SKM-1 treated with dmso at 0.1 percent for 144 hours (cell line): ENCODE results near the gene ZFYVE28.

Experiments used
- DNase-seq: peaks from one replicate; lab custom pipeline; 2025; ENCODE audit not compliant: unreplicated experiment; lab: John Stamatoyannopoulos, UW

Gene ZFYVE28

DNA sequence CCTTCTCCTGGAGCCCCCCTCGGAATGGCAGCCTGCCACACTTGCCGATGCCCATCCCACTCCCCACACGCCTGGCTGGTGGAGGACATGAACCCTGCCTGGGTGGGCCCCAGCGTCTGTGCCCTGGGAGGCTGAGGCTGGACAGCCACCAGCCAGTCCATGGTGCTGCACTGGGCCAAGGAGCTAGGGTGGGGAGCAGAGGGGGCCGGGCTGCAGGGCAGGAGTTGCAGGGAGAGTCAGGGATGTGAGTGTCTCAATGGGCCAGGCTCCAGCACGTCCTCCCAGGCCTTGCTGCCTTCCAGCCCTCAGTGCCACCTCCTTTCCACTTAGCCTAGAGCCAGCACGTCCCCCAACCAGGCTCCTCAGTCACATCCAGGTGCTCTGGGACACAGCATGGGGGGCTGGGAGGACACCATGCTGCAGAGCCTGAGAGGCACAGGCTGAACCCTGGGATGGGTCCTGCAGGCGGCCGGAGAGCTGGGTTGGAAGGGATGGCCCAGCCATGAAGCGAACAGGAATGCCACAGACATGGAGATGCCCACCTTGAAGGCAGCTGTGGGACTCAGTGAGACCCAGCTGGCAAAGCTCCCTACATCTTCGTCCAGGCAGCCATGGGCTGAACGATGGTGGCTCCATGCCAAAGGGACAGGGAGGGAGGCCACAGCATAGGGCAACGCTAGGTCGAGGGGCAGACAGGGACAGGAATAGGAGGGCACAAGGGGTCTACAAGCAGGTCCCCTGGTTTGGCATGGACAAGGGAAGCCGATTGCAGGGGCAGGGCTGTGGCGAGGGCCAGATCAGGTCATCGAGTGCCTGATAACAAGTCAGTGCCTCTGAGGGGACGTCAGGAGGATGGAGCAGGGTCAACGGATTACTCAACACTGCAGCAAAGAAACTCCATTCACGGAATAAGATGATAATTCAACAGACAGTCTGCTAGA lies 126.5 kb downstream of the ZFYVE28 start:
- DNase-seq = no peak

DNA sequence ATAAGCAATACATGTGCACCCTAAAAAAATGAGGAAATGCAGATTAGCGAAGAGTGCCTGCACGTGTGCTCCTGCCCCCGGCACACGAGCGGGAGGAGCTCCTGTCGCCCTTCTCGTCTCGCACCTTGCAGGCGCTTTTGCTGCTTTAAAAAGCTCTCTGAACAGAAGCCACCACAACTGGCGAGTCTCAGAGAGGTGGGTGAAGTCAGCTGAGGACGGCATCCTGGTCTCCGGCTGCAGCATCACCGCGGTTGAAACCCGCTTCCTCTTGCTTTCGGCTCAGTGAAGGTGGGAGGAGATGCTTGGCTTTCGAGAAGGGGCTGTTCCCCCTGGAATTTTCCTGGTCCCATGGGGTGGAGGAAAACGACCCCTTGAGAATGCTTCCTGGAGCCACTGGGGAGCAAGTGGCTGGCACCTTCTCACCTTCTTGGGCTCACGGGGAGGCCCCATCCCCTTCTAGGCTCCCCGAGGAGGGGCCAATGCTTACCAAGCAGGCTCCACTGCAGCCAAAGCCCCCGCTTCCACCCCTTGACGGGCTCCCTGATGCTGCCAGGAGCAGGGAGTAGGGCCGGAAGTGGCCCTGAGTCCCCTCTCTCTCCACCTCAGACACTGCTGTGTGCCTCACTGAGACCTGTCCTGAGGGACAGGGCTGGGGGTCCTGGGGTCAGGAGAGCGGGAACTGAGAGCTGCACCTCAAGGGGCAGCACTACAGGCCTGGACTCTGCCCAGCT lies 127.3 kb downstream of the ZFYVE28 start:
- no peak for DNase-seq

DNA sequence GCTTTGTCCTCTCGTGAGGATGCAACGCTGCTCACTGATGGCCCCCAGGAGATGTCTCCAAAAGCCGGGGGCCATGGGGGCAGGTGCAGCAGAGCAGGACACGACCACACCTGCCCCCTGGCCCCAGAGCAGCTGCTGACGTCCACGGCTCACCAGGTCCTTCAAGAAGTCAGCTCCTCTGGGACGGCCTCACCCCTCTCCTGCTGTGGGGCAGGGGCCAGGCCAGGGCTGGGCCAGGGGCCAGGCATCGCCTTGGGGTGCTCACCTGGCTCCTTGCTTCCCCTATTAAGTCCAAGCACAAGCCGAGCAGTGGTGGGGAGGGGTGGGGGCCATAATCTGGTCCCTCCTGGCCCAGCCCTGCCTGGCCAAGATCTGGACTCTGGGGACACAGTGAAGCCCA lies 128.0 kb downstream of the ZFYVE28 start:
- no peak for DNase-seq

DNA sequence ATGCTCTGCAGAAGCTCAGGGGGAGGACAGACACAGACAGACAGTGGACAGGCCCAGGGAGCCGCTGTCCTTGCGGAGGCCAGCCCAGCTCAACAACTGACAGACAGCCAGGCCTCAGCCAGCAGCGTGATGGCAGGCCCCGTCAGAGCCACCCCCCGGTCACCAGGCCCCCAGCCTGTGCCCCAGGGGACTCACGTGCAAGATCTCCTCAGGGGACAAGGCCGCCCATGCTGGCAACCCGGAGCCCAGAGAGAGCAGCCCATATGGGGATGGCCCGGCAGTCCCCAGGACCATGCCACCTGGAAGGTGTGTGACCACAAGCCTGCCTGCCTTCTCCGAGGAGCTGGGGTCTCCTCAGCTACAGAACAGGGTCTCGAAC lies 128.5 kb downstream of the ZFYVE28 start:
- no peak for DNase-seq

DNA sequence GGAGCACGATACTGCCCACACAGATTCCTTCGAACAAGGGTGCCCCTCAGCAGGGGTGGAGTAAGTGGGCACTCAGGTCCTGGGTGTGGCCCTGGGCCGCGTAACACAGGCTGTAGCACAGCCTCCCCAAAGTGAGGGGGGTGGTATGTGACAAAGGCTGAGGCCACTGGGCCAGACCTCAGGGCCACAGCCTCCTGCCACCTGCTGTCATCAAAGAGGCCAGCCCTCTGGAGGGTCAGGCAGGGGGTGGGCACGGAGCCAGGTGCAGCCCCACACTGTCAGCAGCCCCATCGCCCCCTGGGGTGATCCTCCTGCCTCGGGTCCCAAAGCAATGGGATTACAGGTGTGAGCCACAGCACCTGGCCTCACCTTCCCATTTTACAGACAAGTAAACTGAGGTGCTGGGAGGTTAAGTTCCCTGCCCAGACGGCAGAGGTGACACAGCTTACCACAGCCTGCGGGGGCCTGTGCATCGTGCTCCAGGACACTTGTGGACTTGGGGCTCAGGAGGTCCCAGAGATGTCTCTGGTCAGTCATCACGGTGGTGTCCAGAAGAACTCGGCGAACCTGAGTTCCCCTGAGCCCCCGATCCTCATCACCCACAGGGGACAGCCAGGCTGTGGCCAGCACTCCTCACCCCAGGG lies 129.0 kb downstream of the ZFYVE28 start:
- no peak for DNase-seq

DNA sequence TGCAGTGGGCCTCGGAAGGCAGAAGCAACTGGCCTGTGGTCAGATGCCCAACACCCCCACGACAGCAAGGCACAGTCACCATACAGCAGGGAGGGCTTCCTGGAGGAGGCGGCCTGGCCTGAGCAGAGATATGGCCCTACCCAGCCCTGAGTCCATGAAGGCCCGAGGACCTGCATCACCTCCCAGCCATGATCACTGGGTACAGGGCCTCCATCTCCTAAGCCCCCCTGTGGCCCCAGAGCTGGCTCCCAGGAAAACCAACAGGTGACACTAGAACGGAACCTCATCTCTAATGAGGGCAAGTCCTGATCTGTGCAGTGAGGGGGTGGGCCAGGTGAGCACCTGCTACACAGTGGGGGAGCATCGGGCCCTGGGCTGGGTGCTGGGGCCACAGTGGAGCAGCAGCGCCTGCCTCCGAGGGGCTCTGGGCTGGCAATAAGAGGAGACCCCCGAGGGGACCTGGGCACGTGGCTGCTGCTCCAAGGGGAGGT lies 130.3 kb downstream of the ZFYVE28 start:
- no peak for DNase-seq

DNA sequence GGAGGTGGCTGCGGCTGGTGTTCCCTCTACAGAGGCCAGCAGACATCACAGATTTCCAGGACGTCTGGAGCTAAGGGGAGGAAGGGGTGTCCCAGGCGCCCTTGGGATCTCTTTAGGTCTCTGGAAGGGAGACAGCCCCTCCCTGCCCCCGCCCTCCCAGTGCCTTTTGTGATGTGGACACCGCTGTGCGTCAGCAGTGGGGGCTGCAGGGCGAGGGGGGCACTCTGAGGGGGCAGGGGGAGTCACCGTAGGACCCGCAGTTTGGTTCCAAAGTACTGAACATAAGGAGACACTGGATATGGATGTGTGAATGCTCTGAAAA lies 130.9 kb downstream of the ZFYVE28 start:
- no peak for DNase-seq

DNA sequence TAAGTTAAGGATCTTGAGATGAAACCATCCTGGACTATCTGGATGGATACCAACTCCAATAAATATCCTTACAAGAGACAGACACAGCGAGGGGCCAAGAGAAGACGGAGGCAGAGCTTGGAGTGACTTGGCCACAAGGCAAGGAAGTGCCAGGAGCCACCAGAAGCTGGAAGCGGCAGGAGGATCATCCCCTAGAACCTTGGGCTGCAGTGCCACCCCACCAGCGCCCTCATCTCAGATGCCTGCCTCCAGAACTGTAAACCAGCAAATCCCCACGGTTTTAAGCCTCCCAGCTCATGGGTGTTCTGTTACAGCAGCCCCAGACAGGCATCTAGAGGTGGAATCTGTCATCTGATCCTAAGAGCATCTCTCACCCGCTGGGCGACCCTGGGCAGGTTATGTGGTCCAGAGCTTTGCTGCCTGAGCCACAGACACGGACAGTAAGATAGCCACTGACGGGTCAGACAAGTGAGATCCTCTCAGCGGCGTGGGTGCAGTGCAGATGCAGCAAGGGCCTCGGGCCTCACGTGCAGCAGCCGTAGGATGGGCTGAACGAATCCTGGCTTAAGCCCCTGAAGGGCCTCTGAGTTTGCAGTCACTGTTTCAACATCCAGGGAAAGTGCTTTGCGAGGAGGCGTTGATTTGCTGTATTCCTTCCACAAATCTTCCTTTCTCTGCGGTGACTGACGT lies 131.4 kb downstream of the ZFYVE28 start:
- DNase-seq = no peak

DNA sequence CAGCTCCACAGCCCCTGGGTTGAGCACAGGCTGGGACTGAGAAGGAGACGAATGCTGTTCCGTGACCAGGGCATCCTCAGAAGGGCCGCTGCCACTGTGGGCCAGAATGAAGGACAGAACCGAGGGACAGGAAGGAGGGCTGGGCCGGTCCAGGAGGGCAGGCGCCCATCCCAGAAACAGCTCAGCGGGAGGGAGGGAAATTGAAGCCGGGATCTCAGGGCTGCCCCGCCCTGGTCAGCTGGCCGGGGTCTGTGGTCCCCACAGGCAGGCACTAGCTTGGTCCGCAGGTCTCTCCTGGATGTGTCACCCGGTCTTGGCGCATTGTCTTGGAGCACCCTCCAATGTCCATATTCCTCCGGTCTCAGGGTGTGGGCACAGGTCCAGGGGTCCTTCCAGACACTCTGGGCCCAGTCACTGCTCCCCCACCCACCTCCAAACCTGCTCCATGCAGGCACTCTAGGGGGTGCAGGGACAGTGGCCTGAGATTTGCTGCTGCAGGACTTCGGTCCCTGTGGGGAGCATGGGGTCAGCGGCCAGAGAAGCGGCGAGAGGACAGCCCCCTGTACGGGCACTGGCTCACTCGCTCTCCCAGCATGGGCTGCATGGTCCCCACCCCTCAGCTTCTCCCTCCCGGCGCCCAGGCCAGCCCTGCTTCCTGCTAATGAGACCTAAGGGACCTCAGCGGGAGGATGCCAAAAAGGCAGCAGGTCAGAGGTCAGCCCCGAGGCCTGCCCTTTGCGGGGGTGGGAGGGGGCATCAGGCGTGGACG lies 132.6 kb downstream of the ZFYVE28 start:
- DNase-seq = no peak

DNA sequence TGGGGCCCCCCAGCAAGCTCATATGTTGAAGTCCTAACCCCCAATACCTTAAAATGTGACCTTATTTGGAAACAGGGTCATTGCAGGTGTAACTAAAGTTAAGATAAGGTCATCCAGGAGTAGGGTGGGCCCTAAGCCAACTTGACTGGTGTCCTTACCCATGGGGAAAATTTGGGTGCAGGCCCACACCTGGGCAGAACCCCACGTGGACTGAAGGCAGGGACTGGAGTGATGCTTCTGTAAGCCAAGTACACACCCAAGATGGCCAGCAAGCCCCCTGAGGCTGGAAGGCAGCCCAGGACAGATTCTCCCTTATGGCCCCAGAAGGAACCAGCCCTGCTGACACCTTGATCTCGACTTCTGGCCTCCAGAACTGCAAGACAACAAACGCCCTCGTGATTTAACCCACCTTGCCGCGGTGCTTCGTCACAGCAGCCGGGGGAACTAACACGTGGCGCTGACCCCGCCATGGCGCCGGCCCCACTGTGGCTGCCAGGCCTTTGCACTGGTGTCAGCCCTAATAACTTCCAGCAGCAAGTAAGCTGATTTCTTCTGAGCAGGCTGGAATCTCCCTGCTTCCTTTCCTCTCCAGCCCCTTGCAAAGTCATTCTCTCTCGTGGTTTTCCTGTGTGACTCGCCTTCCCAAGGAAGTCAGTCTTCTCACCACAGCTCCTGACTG lies 133.4 kb downstream of the ZFYVE28 start:
- DNase-seq = no peak

DNA sequence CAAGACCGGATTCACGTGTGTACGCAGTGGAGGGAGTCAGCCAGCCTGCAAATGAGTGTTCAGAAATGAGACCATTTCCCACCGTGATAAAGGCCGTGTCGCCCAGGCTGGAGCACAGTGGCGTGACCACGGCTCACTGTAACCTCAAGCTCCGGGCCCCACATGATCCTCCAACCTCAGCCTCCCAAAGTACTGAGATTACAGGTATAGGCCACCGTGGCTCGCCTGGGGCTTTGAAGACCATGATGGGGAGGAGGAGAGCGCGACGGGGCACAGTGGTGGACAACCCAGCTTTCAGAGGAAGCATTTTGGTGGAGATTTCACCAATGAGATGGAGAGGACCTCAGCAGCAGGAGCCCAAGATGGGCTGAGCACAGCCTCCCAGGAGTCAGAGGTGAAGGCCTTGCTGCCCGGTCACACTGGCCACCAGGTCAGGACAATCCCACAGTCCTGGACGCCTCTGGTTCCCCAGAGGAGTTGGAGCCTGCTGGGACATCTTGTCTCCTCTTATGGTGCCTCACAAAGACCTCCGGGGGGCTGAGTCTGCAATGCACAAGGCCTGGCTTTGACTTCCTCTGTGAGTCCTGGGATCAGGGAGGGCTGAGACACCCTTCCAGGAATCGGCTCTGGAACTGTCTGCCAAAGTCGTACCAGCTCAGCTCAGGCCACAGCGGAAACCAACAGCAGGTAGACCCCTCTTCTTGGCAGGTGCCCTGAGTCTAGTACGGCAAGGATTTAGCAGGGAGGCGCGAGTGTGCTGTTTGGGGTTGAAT lies 134.1 kb downstream of the ZFYVE28 start:
- DNase-seq = no peak

DNA sequence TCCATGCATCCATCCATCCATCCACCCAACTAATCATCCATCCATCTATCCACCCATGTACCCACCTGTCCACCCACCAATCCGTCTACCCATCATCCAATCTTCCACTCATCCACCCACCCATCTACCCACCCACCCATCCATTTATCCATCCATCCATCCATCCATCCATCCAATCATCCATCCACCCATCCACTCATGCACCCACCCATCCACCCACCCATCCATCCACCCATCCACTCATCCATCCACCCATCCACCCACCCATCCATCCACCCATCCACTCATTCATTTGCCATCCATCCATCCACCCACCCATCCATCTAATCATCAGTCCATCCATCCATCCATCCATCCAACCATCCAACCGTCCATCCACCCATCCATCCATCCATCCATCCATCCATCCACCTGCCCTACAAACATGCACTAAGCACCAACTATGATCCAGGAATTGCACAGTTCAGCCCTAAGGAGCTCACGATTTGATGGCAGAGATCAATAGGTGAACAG lies 135.2 kb downstream of the ZFYVE28 start:
- DNase-seq = no peak

DNA sequence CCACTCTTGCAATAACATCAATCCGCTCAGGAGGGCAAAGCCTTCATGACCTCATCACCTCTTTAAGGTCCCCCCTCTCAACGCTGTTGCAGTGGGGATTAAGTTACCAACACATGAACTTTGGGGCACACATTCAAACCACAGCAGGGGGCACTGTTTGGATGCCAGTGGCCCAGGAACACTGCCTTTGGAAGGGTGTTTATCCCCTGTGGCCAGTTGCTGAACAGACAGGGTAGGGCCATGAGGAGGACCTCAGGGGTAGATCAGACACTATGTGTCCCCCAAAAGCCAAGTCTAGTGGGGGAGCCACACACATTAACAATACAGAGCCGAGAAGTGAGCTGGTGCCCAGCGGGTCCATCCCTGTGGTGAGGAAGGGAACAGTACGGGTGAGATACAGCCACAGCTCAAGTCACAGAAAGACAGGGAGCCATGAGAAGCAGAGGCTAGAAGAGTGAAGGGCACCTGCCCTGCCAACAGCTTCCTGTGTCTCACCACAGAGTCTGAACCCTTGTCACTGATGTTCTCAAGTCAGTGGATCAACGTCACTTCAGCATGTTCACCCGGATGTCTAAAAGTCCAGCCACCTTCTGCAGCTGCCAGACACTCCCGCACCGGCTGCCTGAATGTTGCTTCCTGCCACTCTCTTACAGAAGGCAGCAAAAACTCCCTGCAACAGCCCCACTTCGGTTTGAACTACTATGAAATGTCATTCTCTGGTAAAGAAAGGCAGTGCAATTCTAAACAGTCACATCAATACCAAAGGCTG lies 136.7 kb downstream of the ZFYVE28 start:
- DNase-seq = no peak

DNA sequence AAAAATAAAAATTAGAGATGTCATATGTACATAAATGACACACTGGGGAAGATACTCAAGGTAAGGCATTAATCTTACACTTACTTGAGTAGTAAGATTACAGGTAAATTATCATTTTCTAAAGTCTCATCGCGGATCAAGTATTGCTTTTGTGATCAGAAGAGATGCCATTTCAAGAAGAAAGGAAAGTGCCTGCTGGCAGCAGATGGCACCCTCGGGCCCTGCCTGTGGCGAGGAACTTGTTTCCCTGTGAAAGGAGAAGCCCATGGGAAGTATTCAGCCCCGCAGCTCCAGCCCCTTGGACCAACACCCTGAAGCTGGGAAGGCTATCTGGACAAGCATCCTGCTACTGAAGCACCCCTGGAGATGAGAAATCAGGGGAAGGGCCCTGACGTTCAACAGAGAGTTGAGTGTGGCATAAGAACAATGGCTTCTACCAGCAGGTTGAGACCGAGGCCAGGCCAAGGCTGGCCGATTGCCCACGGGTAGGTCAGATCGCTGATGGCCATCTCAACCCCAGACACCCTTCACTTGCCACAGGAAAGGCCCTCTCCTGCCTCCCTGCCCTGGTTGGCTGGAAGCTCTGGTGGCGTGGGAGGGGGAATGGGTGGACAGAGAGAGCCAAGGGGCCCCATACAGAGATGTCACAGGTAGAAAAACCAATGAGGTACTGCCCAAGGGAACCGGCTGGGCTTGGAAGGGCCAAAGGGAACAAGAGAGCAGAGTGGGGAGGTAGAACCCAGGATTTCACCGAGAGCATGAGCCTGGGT lies 137.7 kb downstream of the ZFYVE28 start:
- no peak for DNase-seq

DNA sequence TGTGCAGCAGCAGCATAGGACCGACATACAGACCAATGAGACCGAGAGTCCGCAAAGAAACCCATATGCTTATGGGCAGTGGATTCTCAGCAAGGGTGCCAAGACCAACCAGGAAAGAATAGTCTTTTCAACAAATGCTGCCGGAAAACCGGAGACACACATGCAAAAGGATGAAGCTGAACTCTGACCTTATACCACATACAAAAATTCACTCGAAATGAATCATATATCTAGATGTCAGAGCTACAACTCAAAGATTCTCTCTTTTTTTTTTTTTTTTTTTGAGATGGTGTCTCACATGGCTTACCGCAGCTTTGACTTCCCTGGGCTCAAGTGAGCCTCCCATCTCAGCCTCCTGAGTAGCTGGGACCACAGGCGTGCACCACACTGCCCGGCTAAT lies 140.5 kb downstream of the ZFYVE28 start:
- no peak for DNase-seq

DNA sequence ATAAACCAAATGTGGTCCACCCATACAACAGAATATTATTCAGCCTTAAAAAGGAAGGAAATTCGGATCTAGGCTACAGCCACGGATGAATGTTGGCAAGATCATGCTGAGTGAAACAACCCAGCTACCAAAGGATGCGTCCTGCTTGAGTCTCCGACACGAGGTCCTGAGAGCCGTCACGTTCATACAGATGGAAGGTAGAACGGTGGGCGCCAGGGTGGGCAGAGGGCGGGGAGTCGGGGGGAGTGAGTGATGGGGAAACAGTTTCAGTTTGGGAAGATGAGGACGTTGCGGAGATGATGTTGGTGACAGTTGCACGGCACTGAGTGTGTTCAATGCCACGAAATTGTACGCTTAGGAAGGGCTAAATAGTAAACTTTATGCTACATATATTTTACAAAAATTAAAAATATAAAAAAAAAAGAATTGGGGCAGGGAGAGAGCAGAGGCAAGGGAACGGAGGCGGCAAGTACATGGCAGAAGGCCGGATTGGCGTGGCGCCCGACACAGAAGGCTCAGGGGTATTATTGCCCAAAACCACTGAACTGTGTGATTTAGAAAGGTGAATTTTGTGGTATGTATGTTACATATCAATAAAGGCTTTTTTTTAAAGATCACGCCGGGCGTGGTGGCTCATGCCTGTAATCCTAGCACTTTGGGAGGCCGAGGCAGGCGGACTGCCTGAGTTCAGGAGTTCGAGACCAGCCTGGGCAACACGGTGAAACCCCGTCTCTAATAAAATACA lies 141.7 kb downstream of the ZFYVE28 start:
- DNase-seq = no peak
